ENCODE results near the gene ANKRD9. TPM values are rescaled to one million over a fixed set of nuclear protein-coding genes. Genes with fewer than 3 reads are reported as not detected.

Gene ANKRD9
- total and polyA plus RNA-seq, 10 of the 15 experiments (the other 5 are each of a cell fraction or from before 2014, with no cell fraction given): 0.03 to 3.6 (median 0.49) TPM

DNA sequence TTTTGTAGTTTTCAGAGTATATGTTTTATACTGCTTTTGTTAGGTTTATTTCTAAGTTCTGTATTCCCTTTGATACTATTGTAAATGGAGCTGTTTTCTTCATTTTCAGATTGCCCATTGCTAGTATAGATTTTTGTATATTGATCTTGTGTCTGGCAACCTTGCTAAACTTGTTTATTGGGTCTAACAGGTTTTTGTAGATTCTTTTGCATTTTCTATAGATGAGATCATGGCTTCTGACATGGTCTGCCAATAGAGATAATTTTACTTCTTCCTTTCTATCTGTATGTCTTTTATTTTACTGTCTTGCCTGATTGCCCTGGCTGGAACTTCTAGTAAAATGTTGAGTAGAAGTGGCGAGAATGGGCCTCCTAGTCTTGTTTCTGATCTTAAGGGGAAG lies 40.3 kb downstream of the ANKRD9 start (continued):
- TF ChIP-seq IRF4 (IDR thresholded peaks at IDR 0.05; ENCODE audit: low read depth, low read length): no peak
- TF ChIP-seq, protein P1, sequence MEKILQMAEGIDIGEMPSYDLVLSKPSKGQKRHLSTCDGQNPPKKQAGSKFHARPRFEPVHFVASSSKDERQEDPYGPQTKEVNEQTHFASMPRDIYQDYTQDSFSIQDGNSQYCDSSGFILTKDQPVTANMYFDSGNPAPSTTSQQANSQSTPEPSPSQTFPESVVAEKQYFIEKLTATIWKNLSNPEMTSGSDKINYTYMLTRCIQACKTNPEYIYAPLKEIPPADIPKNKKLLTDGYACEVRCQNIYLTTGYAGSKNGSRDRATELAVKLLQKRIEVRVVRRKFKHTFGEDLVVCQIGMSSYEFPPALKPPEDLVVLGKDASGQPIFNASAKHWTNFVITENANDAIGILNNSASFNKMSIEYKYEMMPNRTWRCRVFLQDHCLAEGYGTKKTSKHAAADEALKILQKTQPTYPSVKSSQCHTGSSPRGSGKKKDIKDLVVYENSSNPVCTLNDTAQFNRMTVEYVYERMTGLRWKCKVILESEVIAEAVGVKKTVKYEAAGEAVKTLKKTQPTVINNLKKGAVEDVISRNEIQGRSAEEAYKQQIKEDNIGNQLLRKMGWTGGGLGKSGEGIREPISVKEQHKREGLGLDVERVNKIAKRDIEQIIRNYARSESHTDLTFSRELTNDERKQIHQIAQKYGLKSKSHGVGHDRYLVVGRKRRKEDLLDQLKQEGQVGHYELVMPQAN (conservative IDR thresholded peaks at IDR 0.05): no peak
- no peak for TF ChIP-seq MYC (IDR thresholded peaks at IDR 0.05; ENCODE audit: insufficient read depth, insufficient read length, insufficient replicate concordance, low read length, severe bottlenecking)
- TF ChIP-seq MEF2B (IDR thresholded peaks at IDR 0.05; ENCODE audit: partially characterized antibody, poor library complexity, severe bottlenecking): no peak
- TF ChIP-seq, protein P2, sequence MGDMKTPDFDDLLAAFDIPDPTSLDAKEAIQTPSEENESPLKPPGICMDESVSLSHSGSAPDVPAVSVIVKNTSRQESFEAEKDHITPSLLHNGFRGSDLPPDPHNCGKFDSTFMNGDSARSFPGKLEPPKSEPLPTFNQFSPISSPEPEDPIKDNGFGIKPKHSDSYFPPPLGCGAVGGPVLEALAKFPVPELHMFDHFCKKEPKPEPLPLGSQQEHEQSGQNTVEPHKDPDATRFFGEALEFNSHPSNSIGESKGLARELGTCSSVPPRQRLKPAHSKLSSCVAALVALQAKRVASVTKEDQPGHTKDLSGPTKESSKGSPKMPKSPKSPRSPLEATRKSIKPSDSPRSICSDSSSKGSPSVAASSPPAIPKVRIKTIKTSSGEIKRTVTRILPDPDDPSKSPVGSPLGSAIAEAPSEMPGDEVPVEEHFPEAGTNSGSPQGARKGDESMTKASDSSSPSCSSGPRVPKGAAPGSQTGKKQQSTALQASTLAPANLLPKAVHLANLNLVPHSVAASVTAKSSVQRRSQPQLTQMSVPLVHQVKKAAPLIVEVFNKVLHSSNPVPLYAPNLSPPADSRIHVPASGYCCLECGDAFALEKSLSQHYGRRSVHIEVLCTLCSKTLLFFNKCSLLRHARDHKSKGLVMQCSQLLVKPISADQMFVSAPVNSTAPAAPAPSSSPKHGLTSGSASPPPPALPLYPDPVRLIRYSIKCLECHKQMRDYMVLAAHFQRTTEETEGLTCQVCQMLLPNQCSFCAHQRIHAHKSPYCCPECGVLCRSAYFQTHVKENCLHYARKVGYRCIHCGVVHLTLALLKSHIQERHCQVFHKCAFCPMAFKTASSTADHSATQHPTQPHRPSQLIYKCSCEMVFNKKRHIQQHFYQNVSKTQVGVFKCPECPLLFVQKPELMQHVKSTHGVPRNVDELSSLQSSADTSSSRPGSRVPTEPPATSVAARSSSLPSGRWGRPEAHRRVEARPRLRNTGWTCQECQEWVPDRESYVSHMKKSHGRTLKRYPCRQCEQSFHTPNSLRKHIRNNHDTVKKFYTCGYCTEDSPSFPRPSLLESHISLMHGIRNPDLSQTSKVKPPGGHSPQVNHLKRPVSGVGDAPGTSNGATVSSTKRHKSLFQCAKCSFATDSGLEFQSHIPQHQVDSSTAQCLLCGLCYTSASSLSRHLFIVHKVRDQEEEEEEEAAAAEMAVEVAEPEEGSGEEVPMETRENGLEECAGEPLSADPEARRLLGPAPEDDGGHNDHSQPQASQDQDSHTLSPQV (IDR thresholded peaks at IDR 0.05): no peak
- TF ChIP-seq, protein P3, sequence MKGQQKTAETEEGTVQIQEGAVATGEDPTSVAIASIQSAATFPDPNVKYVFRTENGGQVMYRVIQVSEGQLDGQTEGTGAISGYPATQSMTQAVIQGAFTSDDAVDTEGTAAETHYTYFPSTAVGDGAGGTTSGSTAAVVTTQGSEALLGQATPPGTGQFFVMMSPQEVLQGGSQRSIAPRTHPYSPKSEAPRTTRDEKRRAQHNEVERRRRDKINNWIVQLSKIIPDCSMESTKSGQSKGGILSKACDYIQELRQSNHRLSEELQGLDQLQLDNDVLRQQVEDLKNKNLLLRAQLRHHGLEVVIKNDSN (IDR thresholded peaks at IDR 0.05; ENCODE audit: borderline replicate concordance, extremely low read length, insufficient read depth, low read depth, low read length): no peak
- no peak for TF ChIP-seq EZH2 (IDR thresholded peaks at IDR 0.05; ENCODE audit: borderline replicate concordance, control insufficient read depth, low read depth, low read length)
- TF ChIP-seq, protein P4, sequence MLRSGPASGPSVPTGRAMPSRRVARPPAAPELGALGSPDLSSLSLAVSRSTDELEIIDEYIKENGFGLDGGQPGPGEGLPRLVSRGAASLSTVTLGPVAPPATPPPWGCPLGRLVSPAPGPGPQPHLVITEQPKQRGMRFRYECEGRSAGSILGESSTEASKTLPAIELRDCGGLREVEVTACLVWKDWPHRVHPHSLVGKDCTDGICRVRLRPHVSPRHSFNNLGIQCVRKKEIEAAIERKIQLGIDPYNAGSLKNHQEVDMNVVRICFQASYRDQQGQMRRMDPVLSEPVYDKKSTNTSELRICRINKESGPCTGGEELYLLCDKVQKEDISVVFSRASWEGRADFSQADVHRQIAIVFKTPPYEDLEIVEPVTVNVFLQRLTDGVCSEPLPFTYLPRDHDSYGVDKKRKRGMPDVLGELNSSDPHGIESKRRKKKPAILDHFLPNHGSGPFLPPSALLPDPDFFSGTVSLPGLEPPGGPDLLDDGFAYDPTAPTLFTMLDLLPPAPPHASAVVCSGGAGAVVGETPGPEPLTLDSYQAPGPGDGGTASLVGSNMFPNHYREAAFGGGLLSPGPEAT (IDR thresholded peaks at IDR 0.05; ENCODE audit: low read depth): no peak
- TF ChIP-seq, protein P5, sequence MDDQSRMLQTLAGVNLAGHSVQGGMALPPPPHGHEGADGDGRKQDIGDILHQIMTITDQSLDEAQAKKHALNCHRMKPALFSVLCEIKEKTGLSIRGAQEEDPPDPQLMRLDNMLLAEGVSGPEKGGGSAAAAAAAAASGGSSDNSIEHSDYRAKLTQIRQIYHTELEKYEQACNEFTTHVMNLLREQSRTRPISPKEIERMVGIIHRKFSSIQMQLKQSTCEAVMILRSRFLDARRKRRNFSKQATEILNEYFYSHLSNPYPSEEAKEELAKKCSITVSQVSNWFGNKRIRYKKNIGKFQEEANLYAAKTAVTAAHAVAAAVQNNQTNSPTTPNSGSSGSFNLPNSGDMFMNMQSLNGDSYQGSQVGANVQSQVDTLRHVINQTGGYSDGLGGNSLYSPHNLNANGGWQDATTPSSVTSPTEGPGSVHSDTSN (IDR thresholded peaks at IDR 0.05; ENCODE audit: insufficient replicate concordance, low read depth, low read length): no peak

All from GM12878 (cell line).